WTC11 (cell line): ENCODE results near the gene VILL. TPM values are rescaled to one million over a fixed set of nuclear protein-coding genes. Genes with fewer than 3 reads are reported as not detected.

Experiments used
- ATAC-seq: fragments of 200-7000 bp; cut with Tn5 transposase; 2 replicates; pipeline ENCODE4 v1.10.0; 2021; ENCODE audit warnings: mild to moderate bottlenecking, moderate library complexity
- CTCF ChIA-PET: fragments of 300-600 bp; sonication (Branson Sonifier 250); formaldehyde crosslinking; loops from one replicate; lab custom pipeline; 2021; ENCODE audit warnings: antibody characterized with exemption; lab: Charles Lee
- POLR2A ChIA-PET: fragments of 350-600 bp; sonication (Branson Sonifier 250); formaldehyde crosslinking; loops from one replicate; lab custom pipeline; 2021; ENCODE audit warnings: antibody characterized with exemption; lab: Charles Lee
- DNase-seq: peaks from one replicate; pipeline ENCODE4 v3.0.0; 2021; ENCODE audit warnings: low spot score
- H3K27ac Mint-ChIP-seq: 2 replicates; pipeline ENCODE4 v1.8.0; 2021; ENCODE audit warnings: mixed read lengths
- H3K27me3 Mint-ChIP-seq: 2 replicates; pipeline ENCODE4 v1.8.0; 2021; ENCODE audit warnings: low read depth, mild to moderate bottlenecking, moderate library complexity, mixed read lengths
- H3K36me3 Mint-ChIP-seq: 2 replicates; pipeline ENCODE4 v1.8.0; 2021; ENCODE audit warnings: mixed read lengths
- H3K4me1 Mint-ChIP-seq: 2 replicates; pipeline ENCODE4 v1.8.0; 2022; ENCODE audit warnings: mixed read lengths
- H3K4me3 Mint-ChIP-seq: 2 replicates; pipeline ENCODE4 v1.8.0; 2021; ENCODE audit warnings: mild to moderate bottlenecking, moderate library complexity, mixed read lengths
- H3K9me3 Mint-ChIP-seq: 2 replicates; pipeline ENCODE4 v1.8.0; 2021; ENCODE audit warnings: mixed read lengths
- ARID4B ChIP-seq: sonication (generic); formaldehyde crosslinking; IDR thresholded peaks from 2 replicates; pipeline ENCODE4 v1.8.0; 2023; ENCODE audit warnings: missing genetic modification reagents, mild to moderate bottlenecking, borderline replicate concordance
- CBFB ChIP-seq: sonication (generic); formaldehyde crosslinking; IDR thresholded peaks from 2 replicates; pipeline ENCODE4 v1.8.1; 2022; ENCODE audit warnings: mild to moderate bottlenecking, low read depth, missing genetic modification reagents
- CREB1 ChIP-seq: sonication (generic); formaldehyde crosslinking; IDR thresholded peaks from 2 replicates; pipeline ENCODE4 v1.8.0; 2023; ENCODE audit warnings: mild to moderate bottlenecking, missing genetic modification reagents
- EMX1 ChIP-seq: fragments of 250-450 bp; sonication (Bioruptor Pico); IDR thresholded peaks from 2 replicates; pipeline ENCODE4 v1.8.0; 2021; ENCODE audit warnings: mild to moderate bottlenecking
- ERG ChIP-seq: fragments of 250-450 bp; sonication (Bioruptor Pico); IDR thresholded peaks from 2 replicates; pipeline ENCODE4 v1.8.0; 2021; ENCODE audit warnings: mild to moderate bottlenecking
- GABPB1 ChIP-seq: sonication (generic); formaldehyde crosslinking; IDR thresholded peaks from 2 replicates; pipeline ENCODE4 v1.8.1; 2023; ENCODE audit warnings: mild to moderate bottlenecking, missing genetic modification reagents
- IRF1 ChIP-seq: sonication (generic); formaldehyde crosslinking; IDR thresholded peaks from 2 replicates; pipeline ENCODE4 v1.8.0; 2023; ENCODE audit warnings: missing genetic modification reagents
- IRF2 ChIP-seq: sonication (generic); formaldehyde crosslinking; IDR thresholded peaks from 2 replicates; pipeline ENCODE4 v1.8.0; 2022; ENCODE audit warnings: low read depth, missing genetic modification reagents, borderline replicate concordance
- JAZF1 ChIP-seq: fragments of 250-450 bp; sonication (Bioruptor Pico); IDR thresholded peaks from 2 replicates; pipeline ENCODE4 v1.9.0; 2021; ENCODE audit warnings: moderate library complexity, mild to moderate bottlenecking, inconsistent platforms
- JUN ChIP-seq: sonication (generic); formaldehyde crosslinking; IDR thresholded peaks from 2 replicates; pipeline ENCODE4 v1.8.0; 2023; ENCODE audit warnings: mild to moderate bottlenecking, missing genetic modification reagents
- MXD4 ChIP-seq: fragments of 250-450 bp; sonication (Bioruptor Pico); IDR thresholded peaks from 2 replicates; pipeline ENCODE4 v1.8.0; 2021; ENCODE audit warnings: mild to moderate bottlenecking, moderate library complexity, borderline replicate concordance
- MYBL2 ChIP-seq: sonication (generic); formaldehyde crosslinking; IDR thresholded peaks from 2 replicates; pipeline ENCODE4 v1.8.1; 2023; ENCODE audit warnings: mild to moderate bottlenecking, moderate library complexity, missing genetic modification reagents
- NFE2L1 ChIP-seq: sonication (generic); formaldehyde crosslinking; IDR thresholded peaks from 2 replicates; pipeline ENCODE4 v1.8.1; 2023; ENCODE audit warnings: missing genetic modification reagents
- RELA ChIP-seq: sonication (generic); formaldehyde crosslinking; IDR thresholded peaks from 2 replicates; pipeline ENCODE4 v1.8.1; 2022; ENCODE audit warnings: missing genetic modification reagents, mild to moderate bottlenecking, borderline replicate concordance
- SMAD3 ChIP-seq: sonication (generic); formaldehyde crosslinking; IDR thresholded peaks from 2 replicates; pipeline ENCODE4 v1.8.0; 2022; ENCODE audit warnings: missing genetic modification reagents, mild to moderate bottlenecking, borderline replicate concordance
- SMAD4 ChIP-seq: sonication (generic); formaldehyde crosslinking; IDR thresholded peaks from 2 replicates; pipeline ENCODE4 v1.8.0; 2022; ENCODE audit warnings: mild to moderate bottlenecking, missing genetic modification reagents
- TEAD1 ChIP-seq: sonication (generic); formaldehyde crosslinking; IDR thresholded peaks from 2 replicates; pipeline ENCODE4 v1.8.0; 2022; ENCODE audit warnings: mild to moderate bottlenecking, missing genetic modification reagents
- ZBTB21 ChIP-seq: sonication (generic); formaldehyde crosslinking; IDR thresholded peaks from 2 replicates; pipeline ENCODE4 v1.8.1; 2023; ENCODE audit warnings: mild to moderate bottlenecking, missing genetic modification reagents, borderline replicate concordance
- ZNF121 ChIP-seq: sonication (generic); formaldehyde crosslinking; IDR thresholded peaks from 2 replicates; pipeline ENCODE4 v1.8.0; 2023; ENCODE audit warnings: missing genetic modification reagents
- ZNF138 ChIP-seq: sonication (generic); formaldehyde crosslinking; conservative IDR thresholded peaks from 2 replicates; pipeline ENCODE4 v1.8.1; 2022; ENCODE audit warnings: mild to moderate bottlenecking, moderate library complexity, missing genetic modification reagents
- ZNF219 ChIP-seq: sonication (generic); formaldehyde crosslinking; IDR thresholded peaks from 2 replicates; pipeline ENCODE4 v1.8.0; 2023; ENCODE audit warnings: missing genetic modification reagents, mild to moderate bottlenecking, borderline replicate concordance
- ZNF396 ChIP-seq: fragments of 250-450 bp; sonication (Bioruptor Pico); IDR thresholded peaks from 2 replicates; pipeline ENCODE4 v1.8.0; 2021; ENCODE audit warnings: mild to moderate bottlenecking, moderate library complexity, borderline replicate concordance
- ZNF416 ChIP-seq: fragments of 250-450 bp; sonication (Bioruptor Pico); IDR thresholded peaks from 2 replicates; pipeline ENCODE4 v1.9.0; 2021; ENCODE audit warnings: mild to moderate bottlenecking, inconsistent platforms
- ZNF423 ChIP-seq: fragments of 250-450 bp; sonication (Bioruptor Pico); IDR thresholded peaks from 2 replicates; pipeline ENCODE4 v2.1.2; 2022; ENCODE audit warnings: mild to moderate bottlenecking, moderate library complexity
- ZNF425 ChIP-seq: fragments of 250-450 bp; sonication (Bioruptor Pico); conservative IDR thresholded peaks from 2 replicates; pipeline ENCODE4 v1.9.0; 2021; ENCODE audit warnings: mild to moderate bottlenecking
- total RNA-seq: library from RNA; stranded (reverse); gene quantifications from 3 replicates; pipeline ENCODE4 v1.2.3, GENCODE V29; 2021
- TF ChIP-seq, protein P1 (sequence below): fragments of 250-450 bp; sonication (Bioruptor Pico); IDR thresholded peaks from 2 replicates; pipeline ENCODE4 v1.9.0; 2021; ENCODE audit warnings: moderate library complexity, mild to moderate bottlenecking, inconsistent platforms, borderline replicate concordance
- TF ChIP-seq, protein P2 (sequence below): sonication (generic); formaldehyde crosslinking; conservative IDR thresholded peaks from 2 replicates; pipeline ENCODE4 v1.8.1; 2022; ENCODE audit warnings: mild to moderate bottlenecking, missing genetic modification reagents
- TF ChIP-seq, protein P3 (sequence below): sonication (generic); formaldehyde crosslinking; IDR thresholded peaks from 2 replicates; pipeline ENCODE4 v1.8.1; 2023; ENCODE audit warnings: mild to moderate bottlenecking, moderate library complexity, missing genetic modification reagents

The VILL gene
- total RNA-seq, 1 experiment from 2014 or later, result 4.7 TPM

GRCh38 chr3:37964146-37964545, 26.4 kb upstream of the VILL start:
- POLR2A ChIA-PET, result no interaction called here

GRCh38 chr3:37964716-37965115, 25.9 kb upstream of the VILL start:
- DNase-seq, result no peak
- Mint-ChIP-seq H3K4me3 (no peak overlapping the region), H3K4me1 (peaks cover 46% of the 10 kb centered on the region), H3K27ac (no peak overlapping the region), H3K27me3 (no peaks in the 10 kb centered on the region), H3K9me3 (no peaks in the 10 kb centered on the region; the same call in 1 of the 2 replicates)
- ChIA-PET POLR2A (no interaction called here), CTCF (interaction anchor here (1.0 to 2.9 kb wide), 2 partner anchors 9 to 109 kb away, joined by 5 to 24 read pairs; no protein-coding TSS in a partner anchor)
- ATAC-seq, result no peak
- TF ChIP-seq GABPB1 (CRISPR knock-in tag) (no peak), ZNF425 (CRISPR knock-in tag) (no peak), ZNF396 (CRISPR knock-in tag) (no peak), SMAD4 (CRISPR knock-in tag) (no peak), ZNF138 (CRISPR knock-in tag) (no peak), RELA (CRISPR knock-in tag) (no peak), IRF1 (CRISPR knock-in tag) (no peak), ZNF416 (CRISPR knock-in tag) (no peak), ARID4B (CRISPR knock-in tag) (no peak), NFE2L1 (no peak), IRF2 (CRISPR knock-in tag) (no peak), SMAD3 (no peak), MXD4 (no peak), JUN (CRISPR knock-in tag) (no peak)
- TF ChIP-seq, protein P1, sequence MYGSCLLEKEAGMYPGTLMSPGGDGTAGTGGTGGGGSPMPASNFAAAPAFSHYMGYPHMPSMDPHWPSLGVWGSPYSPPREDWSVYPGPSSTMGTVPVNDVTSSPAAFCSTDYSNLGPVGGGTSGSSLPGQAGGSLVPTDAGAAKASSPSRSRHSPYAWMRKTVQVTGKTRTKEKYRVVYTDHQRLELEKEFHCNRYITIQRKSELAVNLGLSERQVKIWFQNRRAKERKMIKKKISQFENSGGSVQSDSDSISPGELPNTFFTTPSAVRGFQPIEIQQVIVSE, result no peak
- TF ChIP-seq, all 79 proteins: peak for 0
- peaks cover 5% of the 10 kb centered on the region for H3K36me3 Mint-ChIP-seq

More at GRCh38 chr3:37964146-37964545, 26.4 kb upstream of the VILL start:
- CTCF ChIA-PET, result interaction anchor here (0.6 to 2.9 kb wide), 4 partner anchors 10 to 407 kb away, joined by 3 to 24 read pairs (median 5); partner anchors contain the start of gene CTDSPL
- no peak overlapping the region for H3K4me3 Mint-ChIP-seq
- no peaks in the 10 kb centered on the region; the same call in 1 of the 2 replicates for H3K9me3 Mint-ChIP-seq
- peaks cover 5% of the 10 kb centered on the region for H3K36me3 Mint-ChIP-seq
- H3K27ac Mint-ChIP-seq, result no peak overlapping the region
- H3K27me3 Mint-ChIP-seq, result no peaks in the 10 kb centered on the region
- DNase-seq (no peak), ATAC-seq (no peak)
- no peak for TF ChIP-seq ZNF219 (CRISPR knock-in tag)
- TF ChIP-seq ZNF138 (CRISPR knock-in tag), result no peak
- TF ChIP-seq ZNF416 (CRISPR knock-in tag), result no peak
- no peak for TF ChIP-seq ERG (CRISPR knock-in tag)
- TF ChIP-seq CREB1, result no peak
- TF ChIP-seq JAZF1 (CRISPR knock-in tag), result no peak
- TF ChIP-seq ZNF423 (CRISPR knock-in tag), result no peak
- TF ChIP-seq CBFB (CRISPR knock-in tag), result no peak
- no peak for TF ChIP-seq EMX1 (CRISPR knock-in tag)
- no peak for TF ChIP-seq MYBL2 (CRISPR knock-in tag)
- TF ChIP-seq, protein P2, sequence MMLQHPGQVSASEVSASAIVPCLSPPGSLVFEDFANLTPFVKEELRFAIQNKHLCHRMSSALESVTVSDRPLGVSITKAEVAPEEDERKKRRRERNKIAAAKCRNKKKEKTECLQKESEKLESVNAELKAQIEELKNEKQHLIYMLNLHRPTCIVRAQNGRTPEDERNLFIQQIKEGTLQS (CRISPR knock-in tag), result no peak
- no peak for TF ChIP-seq ZNF121 (CRISPR knock-in tag)
- TF ChIP-seq, protein P3, sequence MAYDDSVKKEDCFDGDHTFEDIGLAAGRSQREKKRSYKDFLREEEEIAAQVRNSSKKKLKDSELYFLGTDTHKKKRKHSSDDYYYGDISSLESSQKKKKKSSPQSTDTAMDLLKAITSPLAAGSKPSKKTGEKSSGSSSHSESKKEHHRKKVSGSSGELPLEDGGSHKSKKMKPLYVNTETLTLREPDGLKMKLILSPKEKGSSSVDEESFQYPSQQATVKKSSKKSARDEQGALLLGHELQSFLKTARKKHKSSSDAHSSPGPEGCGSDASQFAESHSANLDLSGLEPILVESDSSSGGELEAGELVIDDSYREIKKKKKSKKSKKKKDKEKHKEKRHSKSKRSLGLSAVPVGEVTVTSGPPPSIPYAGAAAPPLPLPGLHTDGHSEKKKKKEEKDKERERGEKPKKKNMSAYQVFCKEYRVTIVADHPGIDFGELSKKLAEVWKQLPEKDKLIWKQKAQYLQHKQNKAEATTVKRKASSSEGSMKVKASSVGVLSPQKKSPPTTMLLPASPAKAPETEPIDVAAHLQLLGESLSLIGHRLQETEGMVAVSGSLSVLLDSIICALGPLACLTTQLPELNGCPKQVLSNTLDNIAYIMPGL (CRISPR knock-in tag), result no peak
- no peak for TF ChIP-seq SMAD3
- no peak for TF ChIP-seq TEAD1 (CRISPR knock-in tag)
- TF ChIP-seq ZBTB21 (CRISPR knock-in tag), result no peak
- peaks cover 46% of the 10 kb centered on the region for H3K4me1 Mint-ChIP-seq
